Measurements from ENCODE around the gene EMILIN1. TPM values are rescaled to one million over a fixed set of nuclear protein-coding genes. Genes with fewer than 3 reads are reported as not detected.
"Not testable (repeated sequence)": the region's sequence is repeated elsewhere in the genome, so short reads cannot be mapped to it uniquely, and the experiment has no call there.

The EMILIN1 gene
- polyA plus RNA-seq, 1 of the 3 experiments (the other 2 are of a cell fraction): 286 TPM

DNA sequence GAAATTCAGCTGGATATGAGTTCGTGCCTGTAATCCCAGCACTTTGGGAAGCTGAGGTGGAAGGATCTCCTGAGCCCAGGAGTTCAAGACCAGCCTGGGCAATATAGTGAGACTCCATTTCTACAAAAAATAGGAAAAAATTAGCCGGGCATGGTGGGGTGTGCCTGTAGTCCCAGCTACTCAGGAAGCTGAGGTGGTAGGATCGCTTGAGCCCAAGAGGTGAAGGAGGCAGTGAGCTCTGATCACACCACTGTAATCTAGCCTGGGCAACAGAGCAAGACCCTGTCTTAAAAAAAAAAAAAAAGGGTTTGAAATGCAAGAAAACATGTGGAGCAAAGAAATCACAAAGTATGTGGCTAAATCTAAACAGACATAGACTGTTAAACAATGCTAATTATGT is 30.7 kb downstream of the EMILIN1 start:
- no peaks in the 10 kb centered on the region for H3K9me3 ChIP-seq
- ChIA-PET POLR2A (interaction anchor here (0.6 kb wide), 1 partner anchor 127 kb away, joined by 3 read pairs; no protein-coding TSS in a partner anchor), CTCF (interaction anchor here (1.0 to 14.2 kb wide), 8 partner anchors 10 to 194 kb away, joined by 3 to 169 read pairs (median 6); partner anchors contain the start of genes CGREF1 and TRIM54)
- no peak overlapping the region for H3K4me3 ChIP-seq (ENCODE audit: low read depth in 2 of 2, low read length in 1 of 2)
- no peaks in the 10 kb centered on the region for H4K20me1 ChIP-seq (ENCODE audit: insufficient read depth)
- no peaks in the 10 kb centered on the region for H3K4me1 ChIP-seq (ENCODE audit: control insufficient read depth in 1 of 2, insufficient read depth in 2 of 2, low read depth in 1 of 2, low read length in 1 of 2)
- no peaks in the 10 kb centered on the region for H3K79me2 ChIP-seq (ENCODE audit: insufficient read depth)
- no peak overlapping the region for H3K27ac ChIP-seq (ENCODE audit: low read depth in 2 of 2, low read length in 1 of 2)
- H3K9ac ChIP-seq: no peak overlapping the region
- no peak overlapping the region for H2AFZ ChIP-seq (ENCODE audit: low read depth)
- WGBS (ENCODE audit: low lambda C conversion rate): 90% methylated on average over 3 of the region's 3 CpGs
- no peaks in the 10 kb centered on the region for H3F3A ChIP-seq (replicated peaks; ENCODE audit: insufficient read depth)
- TF ChIP-seq SIN3A (IDR thresholded peaks at IDR 0.05; ENCODE audit: borderline replicate concordance, low read depth, low read length) (no peak), CHD2 (IDR thresholded peaks at IDR 0.05; ENCODE audit: low read length, partially characterized antibody) (no peak), FOSL2 (IDR thresholded peaks at IDR 0.05; ENCODE audit: borderline replicate concordance, low read depth) (no peak), MXI1 (IDR thresholded peaks at IDR 0.05; ENCODE audit: low read depth, low read length) (no peak), GABPA (IDR thresholded peaks at IDR 0.05; ENCODE audit: low read depth) (no peak)
- TF ChIP-seq, protein P1, sequence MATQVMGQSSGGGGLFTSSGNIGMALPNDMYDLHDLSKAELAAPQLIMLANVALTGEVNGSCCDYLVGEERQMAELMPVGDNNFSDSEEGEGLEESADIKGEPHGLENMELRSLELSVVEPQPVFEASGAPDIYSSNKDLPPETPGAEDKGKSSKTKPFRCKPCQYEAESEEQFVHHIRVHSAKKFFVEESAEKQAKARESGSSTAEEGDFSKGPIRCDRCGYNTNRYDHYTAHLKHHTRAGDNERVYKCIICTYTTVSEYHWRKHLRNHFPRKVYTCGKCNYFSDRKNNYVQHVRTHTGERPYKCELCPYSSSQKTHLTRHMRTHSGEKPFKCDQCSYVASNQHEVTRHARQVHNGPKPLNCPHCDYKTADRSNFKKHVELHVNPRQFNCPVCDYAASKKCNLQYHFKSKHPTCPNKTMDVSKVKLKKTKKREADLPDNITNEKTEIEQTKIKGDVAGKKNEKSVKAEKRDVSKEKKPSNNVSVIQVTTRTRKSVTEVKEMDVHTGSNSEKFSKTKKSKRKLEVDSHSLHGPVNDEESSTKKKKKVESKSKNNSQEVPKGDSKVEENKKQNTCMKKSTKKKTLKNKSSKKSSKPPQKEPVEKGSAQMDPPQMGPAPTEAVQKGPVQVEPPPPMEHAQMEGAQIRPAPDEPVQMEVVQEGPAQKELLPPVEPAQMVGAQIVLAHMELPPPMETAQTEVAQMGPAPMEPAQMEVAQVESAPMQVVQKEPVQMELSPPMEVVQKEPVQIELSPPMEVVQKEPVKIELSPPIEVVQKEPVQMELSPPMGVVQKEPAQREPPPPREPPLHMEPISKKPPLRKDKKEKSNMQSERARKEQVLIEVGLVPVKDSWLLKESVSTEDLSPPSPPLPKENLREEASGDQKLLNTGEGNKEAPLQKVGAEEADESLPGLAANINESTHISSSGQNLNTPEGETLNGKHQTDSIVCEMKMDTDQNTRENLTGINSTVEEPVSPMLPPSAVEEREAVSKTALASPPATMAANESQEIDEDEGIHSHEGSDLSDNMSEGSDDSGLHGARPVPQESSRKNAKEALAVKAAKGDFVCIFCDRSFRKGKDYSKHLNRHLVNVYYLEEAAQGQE (IDR thresholded peaks at IDR 0.05; ENCODE audit: low read depth, low read length): no peak
- H3K36me3 ChIP-seq (replicated peaks in 1 of 2; ENCODE audit: control insufficient read depth in 1 of 2, insufficient read depth in 2 of 2, low read length in 1 of 2): no peaks in the 10 kb centered on the region
- no peak for DNase-seq
- no peaks in the 10 kb centered on the region for H3K9me2 ChIP-seq
- no peaks in the 10 kb centered on the region for H3K27me3 ChIP-seq (ENCODE audit: insufficient read depth)
- no peak overlapping the region for H3K4me2 ChIP-seq

DNA sequence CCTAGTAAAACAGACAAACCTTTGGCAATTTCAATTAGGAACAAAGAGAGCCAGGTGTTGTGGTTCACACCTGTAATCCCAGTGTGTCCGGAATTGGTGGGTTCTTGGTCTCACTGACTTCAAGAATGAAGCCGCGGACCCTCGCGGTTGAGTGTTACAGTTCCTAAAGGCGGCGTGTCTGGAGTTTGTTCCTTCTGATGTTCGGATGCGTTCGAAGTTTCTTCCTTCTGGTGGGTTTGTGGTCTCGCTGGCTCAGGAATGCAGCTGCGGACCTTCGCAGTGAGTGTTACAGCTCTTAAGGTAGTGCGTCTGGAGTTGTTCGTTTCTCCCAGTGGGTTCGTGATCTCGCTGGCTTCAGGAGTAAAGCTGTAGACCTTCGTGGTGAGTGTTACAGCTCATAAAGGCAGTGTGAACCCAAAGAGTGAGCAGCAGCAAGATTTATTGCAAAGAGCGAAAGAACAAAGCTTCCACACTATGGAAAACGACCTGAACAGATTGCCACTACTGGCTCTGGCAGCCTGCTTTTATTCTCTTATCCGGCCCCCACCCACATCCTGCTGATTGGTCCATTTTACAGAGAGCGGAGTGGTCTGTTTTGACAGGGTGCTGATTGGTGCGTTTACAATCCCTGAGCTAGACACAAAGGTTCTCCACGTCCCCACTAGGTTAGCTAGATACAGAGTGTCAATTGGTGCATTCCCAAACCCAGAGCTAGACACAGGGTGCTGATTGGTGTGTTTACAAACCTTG is 32.4 kb downstream of the EMILIN1 start:
- H3K79me2 ChIP-seq (ENCODE audit: insufficient read depth); H3K27ac ChIP-seq (ENCODE audit: low read depth in 2 of 2, low read length in 1 of 2); H3K27me3 ChIP-seq (ENCODE audit: insufficient read depth); H3K9me3 ChIP-seq; H3K4me3 ChIP-seq (ENCODE audit: low read depth in 2 of 2, low read length in 1 of 2); H3K9ac ChIP-seq; H3F3A ChIP-seq (replicated peaks; ENCODE audit: insufficient read depth); H3K9me2 ChIP-seq; H4K20me1 ChIP-seq (ENCODE audit: insufficient read depth); H3K4me1 ChIP-seq (ENCODE audit: control insufficient read depth in 1 of 2, insufficient read depth in 2 of 2, low read depth in 1 of 2, low read length in 1 of 2); H3K4me2 ChIP-seq; H3K36me3 ChIP-seq (replicated peaks in 1 of 2; ENCODE audit: control insufficient read depth in 1 of 2, insufficient read depth in 2 of 2, low read length in 1 of 2); DNase-seq; H2AFZ ChIP-seq (ENCODE audit: low read depth): not testable (repeated sequence)
- 86% methylated on average over 24 of the region's 24 CpGs for WGBS (ENCODE audit: low lambda C conversion rate)
- ChIA-PET CTCF (interaction anchor here (0.9 to 10.7 kb wide), 4 partner anchors 13 to 169 kb away, joined by 3 to 78 read pairs (median 6); no protein-coding TSS in a partner anchor), POLR2A (interaction anchor here (1.5 kb wide), 1 partner anchor 13 kb away, joined by 5 read pairs; the partner anchor contains the start of gene ABHD1)

DNA sequence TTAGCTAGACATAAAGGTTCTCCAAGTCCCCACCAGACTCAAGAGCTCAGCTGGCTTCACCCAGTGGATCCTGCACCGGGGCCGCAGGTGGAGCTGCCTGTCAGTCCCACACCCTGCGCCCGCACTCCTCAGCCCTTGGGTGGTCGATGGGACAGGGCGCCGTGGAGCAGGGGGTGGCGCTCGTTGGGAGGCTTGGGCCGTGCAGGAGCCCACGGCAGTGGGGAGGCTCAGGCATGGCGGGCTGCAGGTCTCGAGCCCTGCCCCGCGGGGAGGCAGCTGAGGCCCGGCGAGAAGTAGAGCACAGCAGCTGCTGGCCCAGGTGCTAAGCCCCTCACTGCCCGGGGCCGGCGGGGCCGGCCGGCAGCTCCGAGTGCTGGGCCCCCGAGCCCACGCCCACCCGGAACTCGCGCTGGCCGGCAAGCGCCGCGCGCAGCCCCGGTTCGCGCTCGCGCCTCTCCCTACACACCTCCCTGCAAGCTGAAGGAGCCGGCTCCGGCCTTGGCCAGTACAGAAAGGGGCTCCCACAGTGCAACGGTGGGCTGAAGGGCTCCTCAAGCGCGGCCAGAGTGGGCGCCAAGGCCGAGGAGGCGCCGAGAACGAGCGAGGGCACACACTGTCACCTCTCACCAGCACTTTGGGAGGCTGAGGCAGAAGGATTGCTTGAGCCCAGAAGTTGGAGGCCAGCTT is 33.1 kb downstream of the EMILIN1 start:
- H3K4me1 ChIP-seq (ENCODE audit: control insufficient read depth in 1 of 2, insufficient read depth in 2 of 2, low read depth in 1 of 2, low read length in 1 of 2); H3K27ac ChIP-seq (ENCODE audit: low read depth in 2 of 2, low read length in 1 of 2); H3K4me3 ChIP-seq (ENCODE audit: low read depth in 2 of 2, low read length in 1 of 2); H3F3A ChIP-seq (replicated peaks; ENCODE audit: insufficient read depth); DNase-seq; H3K9ac ChIP-seq; H3K9me2 ChIP-seq; H3K36me3 ChIP-seq (replicated peaks in 1 of 2; ENCODE audit: control insufficient read depth in 1 of 2, insufficient read depth in 2 of 2, low read length in 1 of 2); H4K20me1 ChIP-seq (ENCODE audit: insufficient read depth); H2AFZ ChIP-seq (ENCODE audit: low read depth); H3K9me3 ChIP-seq; H3K79me2 ChIP-seq (ENCODE audit: insufficient read depth); H3K27me3 ChIP-seq (ENCODE audit: insufficient read depth); H3K4me2 ChIP-seq: not testable (repeated sequence)
- CTCF ChIA-PET: interaction anchor here (1.2 to 10.7 kb wide), 4 partner anchors 14 to 192 kb away, joined by 3 to 78 read pairs (median 9); no protein-coding TSS in a partner anchor
- WGBS (ENCODE audit: low lambda C conversion rate): 92% methylated on average over 33 of the region's 49 CpGs
- POLR2A ChIA-PET: interaction anchor here (1.3 to 1.5 kb wide), 2 partner anchors 10 to 12 kb away, joined by 4 to 5 read pairs; partner anchors contain the start of gene ABHD1

All from SK-N-SH (cell line).